K562 (cell line): ENCODE measurements around the gene PASD1. TPM values are rescaled to one million over a fixed set of nuclear protein-coding genes. Genes with fewer than 3 reads are reported as not detected.

Experiments used
- ATAC-seq: fragments of 200-7000 bp; cut with Tn5 transposase; 3 replicates; pipeline ENCODE4 v1.9.1; 2020; ENCODE audit warnings: moderate library complexity
- BruUV-seq: library from RNA; stranded (reverse); fragments of 400-500 nt; replicated peaks from 2 replicates; lab custom pipeline; 2021; lab: Mats Ljungman, UMichigan
- CTCF ChIA-PET: fragments of 300-600 bp; formaldehyde crosslinking; extraction: SDS; loops from one replicate; lab custom pipeline; 2021; ENCODE audit warnings: low intra/inter-chr PET ratio; lab: Yijun Ruan, JAX
- POLR2A ChIA-PET: fragments of 300-600, 350-650 bp; sonication (Branson Sonifier 250); formaldehyde crosslinking; extraction: SDS; loops from one replicate; lab custom pipeline; 2021; ENCODE audit warnings: antibody characterized with exemption, inconsistent platforms; lab: Yijun Ruan, JAX
- DNase-seq, 4 experiments: peaks; one replicate each; pipeline versions ENCODE4 v3.0.0 to v3.0.0-alpha.2; 2011 to 2018; ENCODE audit warnings: low spot score in 3 of 4, mixed read lengths in 3 of 4; ENCODE audit errors: extremely low read depth in 1 of 4
- FAIRE-seq: peaks from 2 replicates; lab custom pipeline; 2011; peaks lifted over from hg19 to GRCh38; lab: Jason Lieb, UNC
- H2AFZ ChIP-seq: 2 replicates; pipeline ENCODE4 v1.6.0; 2011; ENCODE audit warnings: low read depth, low read length, control low read depth, inconsistent platforms
- H3K27ac ChIP-seq: fragments of 200-600 bp; 3 replicates; pipeline ENCODE4 v1.8.0; 2011; ENCODE audit warnings: low read depth, mild to moderate bottlenecking, control low read depth, inconsistent platforms, low read length, moderate library complexity, mixed read lengths; ENCODE audit errors: extremely low read depth
- H3K27me3 ChIP-seq, 2 experiments: fragments of 300-600 bp in 1 of 2; 2 replicates in 1 of 2; 3 replicates in 1 of 2; pipeline versions ENCODE4 v1.6.0 to v1.8.0; 2011; ENCODE audit warnings: inconsistent platforms in 2 of 2, low read length in 2 of 2, mild to moderate bottlenecking in 1 of 2, mixed read lengths in 1 of 2, moderate library complexity in 1 of 2; ENCODE audit not compliant: control insufficient read depth in 2 of 2, insufficient read depth in 2 of 2
- H3K36me3 ChIP-seq: fragments of 300-600 bp; 3 replicates; pipeline ENCODE4 v1.8.0; 2011; ENCODE audit warnings: mild to moderate bottlenecking, low read length, inconsistent platforms; ENCODE audit not compliant: control insufficient read depth, insufficient read depth
- H3K4me1 ChIP-seq, 2 experiments: fragments of 200-600 bp in 1 of 2; replicated peaks in 1 of 2; 2 replicates in 1 of 2; 3 replicates in 1 of 2; pipeline versions ENCODE4 v1.5.1 to v1.8.0; 2011; ENCODE audit warnings: inconsistent platforms in 2 of 2, low read length in 2 of 2, mild to moderate bottlenecking in 1 of 2, mixed read lengths in 1 of 2, moderate library complexity in 1 of 2; ENCODE audit not compliant: control insufficient read depth in 2 of 2, insufficient read depth in 2 of 2
- H3K4me2 ChIP-seq: 2 replicates; pipeline ENCODE4 v1.6.1; 2011; ENCODE audit warnings: low read length, control low read depth, inconsistent platforms, mixed read lengths; ENCODE audit not compliant: insufficient read depth
- H3K4me3 ChIP-seq: fragments of 200-600 bp; sonication (generic), shearing (Covaris generic); 2 replicates; pipeline ENCODE4 v1.5.1; 2016; ENCODE audit warnings: control low read depth, inconsistent platforms
- H3K79me2 ChIP-seq: fragments of 200-600 bp; 3 replicates; pipeline ENCODE4 v1.8.0; 2011; ENCODE audit warnings: low read length, inconsistent platforms; ENCODE audit not compliant: control insufficient read depth, insufficient read depth
- H3K9ac ChIP-seq, 2 experiments: 2 replicates each; pipeline versions ENCODE4 v1.6.0 to v1.6.1; 2011; ENCODE audit warnings: low read depth in 2 of 2, low read length in 2 of 2, control low read depth in 1 of 2, inconsistent platforms in 1 of 2, mild to moderate bottlenecking in 1 of 2, mixed read lengths in 1 of 2; ENCODE audit not compliant: insufficient read depth in 1 of 2
- H3K9me1 ChIP-seq: one replicate; pipeline ENCODE4 v1.6.0; 2011; ENCODE audit warnings: inconsistent platforms, mild to moderate bottlenecking, low read length, moderate library complexity; ENCODE audit not compliant: control insufficient read depth, insufficient read depth
- H3K9me3 ChIP-seq: replicated peaks from 2 replicates; pipeline ENCODE4 v1.5.1; 2011; ENCODE audit warnings: low read depth, low read length, inconsistent platforms; ENCODE audit not compliant: control insufficient read depth, insufficient read depth
- H4K20me1 ChIP-seq: replicated peaks from 2 replicates; pipeline ENCODE4 v1.6.1; 2011; ENCODE audit warnings: low read length, inconsistent platforms, mixed read lengths; ENCODE audit not compliant: control insufficient read depth, insufficient read depth
- ARID1B ChIP-seq: fragments of 450-650 bp; IDR thresholded peaks from 2 replicates; pipeline ENCODE4 v1.6.1; 2016; ENCODE audit warnings: antibody characterized with exemption, mild to moderate bottlenecking, inconsistent platforms
- CTCFL ChIP-seq: IDR thresholded peaks from 2 replicates; pipeline ENCODE4 v1.6.1; 2011; ENCODE audit warnings: borderline replicate concordance, low read depth, mild to moderate bottlenecking, moderate library complexity, low read length; ENCODE audit not compliant: insufficient read depth, poor library complexity, severe bottlenecking
- HMGXB4 ChIP-seq: sonication (generic); formaldehyde crosslinking; IDR thresholded peaks from 2 replicates; pipeline ENCODE4 v1.8.1; 2023; ENCODE audit warnings: mild to moderate bottlenecking, missing genetic modification reagents
- MAFG ChIP-seq: fragments of 450-650 bp; conservative IDR thresholded peaks from 2 replicates; pipeline ENCODE4 v1.6.1; 2016; ENCODE audit warnings: missing genetic modification characterization, missing compliant biosample characterization
- TEAD4 ChIP-seq, 2 experiments: sonication (generic) in 1 of 2; formaldehyde crosslinking in 1 of 2; IDR thresholded peaks; 2 replicates each; pipeline versions ENCODE4 v1.6.1 to v1.8.0; 2012 to 2022; ENCODE audit warnings: borderline replicate concordance in 1 of 2, inconsistent platforms in 1 of 2, low read length in 1 of 2, mild to moderate bottlenecking in 1 of 2, missing genetic modification reagents in 1 of 2
- in situ Hi-C: fragments of 300-500 bp; cut with MboI; formaldehyde crosslinking; loops from 4 replicates; pipeline ENCODE4 v1.15.0; 2018; ENCODE audit warnings: inconsistent platforms, mixed read lengths
- intact Hi-C: fragments of 100-400 bp; cut with micrococcal nuclease; formaldehyde crosslinking; loops from 2 replicates; pipeline ENCODE4 v1.14.2; 2022
- polyA plus RNA-seq, 8 experiments: library from polyadenylated mRNA; depleted of rRNA in 4 of 8; stranded (reverse) in 5 of 8; unstranded in 3 of 8; fragments of >200 nt; fragmentation: Nextera tagmentation in 2 of 8; fragmentation: Illumina TruSeq in 1 of 8; extraction: Ambion mirVana in 2 of 8; extraction: Trizol in 1 of 8; gene quantifications; 2 replicates each; pipeline versions ENCODE4 v1.2.1 to v1.2.3, GENCODE V29; 2011 to 2014; ENCODE audit warnings: inconsistent platforms in 1 of 8, missing spikeins in 1 of 8
- total RNA-seq, 7 experiments: library from RNA; depleted of rRNA in 6 of 7; stranded (reverse); fragments of >200 nt in 6 of 7; fragmentation: Illumina TruSeq in 2 of 7; extraction: Trizol in 2 of 7; gene quantifications; 2 replicates each; pipeline versions ENCODE4 v1.2.1 to v1.2.3, GENCODE V29; 2011 to 2021; ENCODE audit warnings: low replicate concordance in 1 of 7

Gene PASD1
- total and polyA plus RNA-seq, 9 of the 15 experiments (the other 6 are each of a cell fraction or from before 2014, with no cell fraction given) = 1.7 to 12.8 (median 9.6) TPM

- TF ChIP-seq HMGXB4 (CRISPR knock-in tag) = no peak
- no peak for TF ChIP-seq MAFG (tag)
Measured at GRCh38 chrX:151523351-151523750, 40.1 kb upstream of the PASD1 start (continued).

- no peak overlapping the region for H3K4me3 ChIP-seq
- no peak overlapping the region for H3K4me2 ChIP-seq
- H2AFZ ChIP-seq = no peak overlapping the region
- H4K20me1 ChIP-seq = no peaks in the 10 kb centered on the region
- H3K9ac ChIP-seq = no peak overlapping the region
- intact Hi-C loops = no loop called here
- no peaks in the 10 kb centered on the region for H3K9me1 ChIP-seq
- no peaks in the 10 kb centered on the region for H3K79me2 ChIP-seq
- no peaks in the 10 kb centered on the region for H3K36me3 ChIP-seq
- DNase-seq (no peak), FAIRE-seq (no peak), ATAC-seq (no peak)
- ChIA-PET CTCF (no interaction called here), POLR2A (no interaction called here)
- H3K4me1 ChIP-seq = no peaks in the 10 kb centered on the region
- no TSS peak for BruUV-seq
- in situ Hi-C loops = no loop called here
- no peak overlapping the region for H3K27ac ChIP-seq
- H3K27me3 ChIP-seq = no peaks in the 10 kb centered on the region
- H3K9me3 ChIP-seq = no peaks in the 10 kb centered on the region
- no peak for TF ChIP-seq CTCFL
- 0 out of 2 replicates have a peak, but pooled peaks have one; percentile 15 for TF ChIP-seq ARID1B
- 0 out of 2 replicates have a peak, but pooled peaks have one; percentile 31 for TF ChIP-seq TEAD4 (IDR thresholded peaks at IDR 0.05; ENCODE audit: low read length)
- no peak for TF ChIP-seq TEAD4 (CRISPR knock-in tag; IDR thresholded peaks at IDR 0.05; ENCODE audit: borderline replicate concordance)
Measured at GRCh38 chrX:151536571-151536970, 26.9 kb upstream of the PASD1 start.
